C4-2B (cell line): ENCODE measurements around the gene LCN10.
"Not testable (repeated sequence)": the region's sequence is repeated elsewhere in the genome, so short reads cannot be mapped to it uniquely, and the experiment has no call there.

ENCODE experiments used
- H3K27ac ChIP-seq: fragments of 450-650 bp; 2 replicates; pipeline ENCODE4 v1.5.1; 2017
- CTCF ChIP-seq: fragments of 450-650 bp; conservative IDR thresholded peaks from 2 replicates; pipeline ENCODE4 v1.5.1; 2017; ENCODE audit warnings: mild to moderate bottlenecking
- ZFX ChIP-seq: fragments of 450-650 bp; IDR thresholded peaks from 2 replicates; pipeline ENCODE4 v1.6.1; 2017

LCN10 gene

GRCh38 chr9:136714096-136714892 lies 28.4 kb downstream of the LCN10 start:
- no peak overlapping the region for H3K27ac ChIP-seq

GRCh38 chr9:136713550-136713949 lies 29.2 kb downstream of the LCN10 start:
- peak overlapping the region; percentile 79 for H3K27ac ChIP-seq
- TF ChIP-seq CTCF (no peak), ZFX (no peak)

More at GRCh38 chr9:136714096-136714892, 28.4 kb downstream of the LCN10 start:
- TF ChIP-seq ZFX (no peak), CTCF (no peak)

- peak overlapping the region; percentile 79 for H3K27ac ChIP-seq
- TF ChIP-seq ZFX: peak; percentile 83; the same call in 1 of the 2 replicates
- TF ChIP-seq CTCF: no peak
Observed at GRCh38 chr9:136712690-136713544, 29.8 kb downstream of the LCN10 start.

GRCh38 chr9:136711751-136712689 lies 30.7 kb downstream of the LCN10 start, which contains the start of gene DIPK1B:
Gene DIPK1B, plus strand, starts transcription at chr9:136712572. Its CDS starts 94 bp downstream, at chr9:136712666.
- H3K27ac ChIP-seq: peak within 1 kb of the TSS; percentile 79
- TF ChIP-seq CTCF (no peak), ZFX (no peak)

- H3K27ac ChIP-seq: not testable (repeated sequence)
Observed at GRCh38 chr9:136711219-136711648, 31.5 kb downstream of the LCN10 start.

- H3K27ac ChIP-seq: no peak overlapping the region
- TF ChIP-seq ZFX (no peak), CTCF (no peak)
Observed at GRCh38 chr9:136710543-136710942, 32.2 kb downstream of the LCN10 start.

GRCh38 chr9:136709454-136710109 lies 33.2 kb downstream of the LCN10 start:
- no peak overlapping the region for H3K27ac ChIP-seq

More at GRCh38 chr9:136709454-136710109, 33.2 kb downstream of the LCN10 start:
- no peak for TF ChIP-seq ZFX
- no peak for TF ChIP-seq CTCF
